GM18873 (cell line): ENCODE data around the gene JHY.

Experiments
- ATAC-seq: cut with Tn5 transposase; IDR thresholded peaks from one replicate; pipeline ENCODE4 v1.9.1; 2021; ENCODE audit warnings: mild to moderate bottlenecking, moderate library complexity, moderate number of reproducible peaks; ENCODE audit not compliant: unreplicated experiment, low FRiP score

The JHY gene

GRCh38 chr11:123000721-123001120 lies 118.2 kb downstream of the JHY start:
- no peak for ATAC-seq

GRCh38 chr11:123006860-123007542 lies 124.4 kb downstream of the JHY start:
- ATAC-seq, result no peak
